ENCODE measurements around the gene KIF25.

Gene KIF25

DNA sequence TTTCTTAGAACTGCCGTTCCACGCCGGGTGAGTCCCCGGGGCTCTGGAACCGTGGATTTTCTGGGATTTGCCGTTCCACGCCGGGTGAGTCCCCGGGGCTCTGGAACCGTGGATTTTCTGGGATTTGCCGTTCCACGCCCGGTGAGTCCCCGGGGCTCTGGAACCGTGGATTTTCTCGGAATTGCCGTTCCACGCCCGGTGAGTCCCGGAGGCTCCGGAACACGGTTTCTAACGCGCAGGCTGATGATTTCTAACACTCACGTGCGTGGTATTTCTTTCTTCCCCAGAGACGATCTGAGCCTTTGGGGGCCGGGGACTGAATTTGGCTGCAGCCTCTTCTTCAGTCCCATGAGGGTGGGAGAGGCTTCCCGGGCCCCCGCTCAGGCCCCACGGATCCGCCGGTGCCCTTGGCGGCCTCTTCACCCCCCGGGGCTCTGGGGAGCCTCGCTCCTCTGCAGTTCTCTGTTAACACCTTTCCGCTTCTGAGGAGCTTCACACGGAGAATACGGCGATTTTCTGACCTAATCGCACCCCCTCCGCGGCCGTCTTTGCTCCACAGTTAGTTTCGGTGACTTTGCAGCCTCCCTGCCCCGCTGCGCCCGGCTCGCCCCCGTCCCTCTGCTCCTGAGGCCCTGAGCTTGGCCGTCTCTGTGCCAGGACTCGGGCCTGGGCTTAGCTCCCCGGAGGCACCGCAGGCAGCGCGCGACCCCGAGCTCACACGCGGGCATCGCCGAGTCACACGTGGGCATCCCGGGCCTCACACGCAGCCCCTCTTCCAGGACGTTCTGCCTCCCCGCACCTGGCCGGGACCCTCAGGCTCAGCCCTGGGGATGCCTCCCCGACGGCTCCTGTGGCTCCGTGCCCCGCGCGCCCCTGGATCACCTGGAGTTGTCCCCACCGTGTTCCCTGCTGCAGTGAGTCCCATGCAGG is 7.2 kb upstream of the KIF25 start:
- DNase-seq (ENCODE audit: extremely low spot score): no peak
- POLR2A ChIA-PET: no interaction called here
- CTCF ChIA-PET: no interaction called here
- TF ChIP-seq, protein P1, sequence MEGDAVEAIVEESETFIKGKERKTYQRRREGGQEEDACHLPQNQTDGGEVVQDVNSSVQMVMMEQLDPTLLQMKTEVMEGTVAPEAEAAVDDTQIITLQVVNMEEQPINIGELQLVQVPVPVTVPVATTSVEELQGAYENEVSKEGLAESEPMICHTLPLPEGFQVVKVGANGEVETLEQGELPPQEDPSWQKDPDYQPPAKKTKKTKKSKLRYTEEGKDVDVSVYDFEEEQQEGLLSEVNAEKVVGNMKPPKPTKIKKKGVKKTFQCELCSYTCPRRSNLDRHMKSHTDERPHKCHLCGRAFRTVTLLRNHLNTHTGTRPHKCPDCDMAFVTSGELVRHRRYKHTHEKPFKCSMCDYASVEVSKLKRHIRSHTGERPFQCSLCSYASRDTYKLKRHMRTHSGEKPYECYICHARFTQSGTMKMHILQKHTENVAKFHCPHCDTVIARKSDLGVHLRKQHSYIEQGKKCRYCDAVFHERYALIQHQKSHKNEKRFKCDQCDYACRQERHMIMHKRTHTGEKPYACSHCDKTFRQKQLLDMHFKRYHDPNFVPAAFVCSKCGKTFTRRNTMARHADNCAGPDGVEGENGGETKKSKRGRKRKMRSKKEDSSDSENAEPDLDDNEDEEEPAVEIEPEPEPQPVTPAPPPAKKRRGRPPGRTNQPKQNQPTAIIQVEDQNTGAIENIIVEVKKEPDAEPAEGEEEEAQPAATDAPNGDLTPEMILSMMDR (IDR thresholded peaks at IDR 0.05; ENCODE audit: control extremely low read depth, extremely low read depth, low read depth, missing control alignments): no peak

DNA sequence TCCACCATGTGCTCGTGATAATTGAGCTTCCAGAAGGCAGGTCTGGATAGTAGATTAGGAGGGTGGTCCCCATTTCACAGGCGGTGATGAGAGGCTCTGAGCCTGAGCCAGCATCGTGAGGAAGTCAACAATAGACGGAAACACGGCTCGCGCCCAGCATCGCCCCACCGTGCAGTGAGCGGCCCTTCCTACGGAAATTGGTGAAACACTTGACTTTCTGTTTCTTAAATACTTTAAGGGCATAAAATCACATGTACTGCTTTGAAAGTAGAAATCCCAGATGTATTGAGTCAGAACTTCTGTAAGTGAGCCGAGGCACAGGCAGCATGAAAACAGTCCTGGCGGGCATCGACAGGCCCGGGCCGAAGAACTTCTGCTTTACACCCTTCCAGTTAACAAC is 4.3 kb upstream of the KIF25 start:
- TF ChIP-seq, protein P1 (IDR thresholded peaks at IDR 0.05; ENCODE audit: control extremely low read depth, extremely low read depth, low read depth, missing control alignments): no peak
- POLR2A ChIA-PET: no interaction called here
- DNase-seq (ENCODE audit: extremely low spot score): no peak
- CTCF ChIA-PET: no interaction called here

DNA sequence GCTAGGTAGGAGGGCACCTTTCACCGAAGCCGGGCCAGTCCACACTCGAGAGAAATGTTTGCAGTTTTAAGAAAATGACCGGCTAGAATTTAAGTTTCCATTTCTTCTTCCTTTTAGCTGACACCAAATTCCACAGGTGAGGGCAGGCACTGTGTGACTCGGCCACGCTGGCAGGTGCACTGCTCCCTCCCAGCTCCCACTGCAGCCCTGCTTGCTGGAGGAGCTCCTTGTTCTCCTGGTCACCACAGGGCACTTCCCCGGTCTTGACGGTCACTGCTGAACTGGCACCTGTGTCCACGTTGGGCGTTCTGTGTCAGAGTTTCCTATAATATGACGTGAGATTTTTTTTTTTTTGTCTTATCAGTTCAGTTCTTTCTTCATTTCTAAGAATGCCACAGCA is 3.6 kb upstream of the KIF25 start:
- TF ChIP-seq, protein P1 (IDR thresholded peaks at IDR 0.05; ENCODE audit: control extremely low read depth, extremely low read depth, low read depth, missing control alignments): no peak
- ChIA-PET POLR2A (no interaction called here), CTCF (no interaction called here)
- DNase-seq (ENCODE audit: extremely low spot score): no peak

DNA sequence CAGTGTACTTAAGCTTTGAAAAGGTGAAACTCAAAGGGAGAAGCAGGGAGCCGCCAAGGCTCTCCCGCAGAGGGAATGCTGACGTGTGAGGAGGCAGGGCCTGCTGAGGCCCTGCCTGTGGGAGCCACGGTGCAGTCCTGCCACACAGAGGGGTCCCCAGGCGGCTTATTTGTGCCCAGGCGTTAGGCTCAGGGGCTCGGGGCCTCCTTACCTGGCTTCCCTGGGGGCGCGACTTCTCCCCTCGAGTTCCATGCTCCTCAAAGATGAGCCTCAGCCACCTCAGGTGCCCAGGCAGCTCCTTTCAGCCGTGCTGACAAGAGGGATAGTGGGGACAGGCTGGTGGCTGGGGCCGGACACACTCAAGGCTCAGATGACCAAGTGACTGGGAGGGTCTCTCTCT is 2.2 kb upstream of the KIF25 start:
- ChIA-PET POLR2A (no interaction called here), CTCF (no interaction called here)
- TF ChIP-seq, protein P1 (IDR thresholded peaks at IDR 0.05; ENCODE audit: control extremely low read depth, extremely low read depth, low read depth, missing control alignments): no peak
- DNase-seq (ENCODE audit: extremely low spot score): no peak

DNA sequence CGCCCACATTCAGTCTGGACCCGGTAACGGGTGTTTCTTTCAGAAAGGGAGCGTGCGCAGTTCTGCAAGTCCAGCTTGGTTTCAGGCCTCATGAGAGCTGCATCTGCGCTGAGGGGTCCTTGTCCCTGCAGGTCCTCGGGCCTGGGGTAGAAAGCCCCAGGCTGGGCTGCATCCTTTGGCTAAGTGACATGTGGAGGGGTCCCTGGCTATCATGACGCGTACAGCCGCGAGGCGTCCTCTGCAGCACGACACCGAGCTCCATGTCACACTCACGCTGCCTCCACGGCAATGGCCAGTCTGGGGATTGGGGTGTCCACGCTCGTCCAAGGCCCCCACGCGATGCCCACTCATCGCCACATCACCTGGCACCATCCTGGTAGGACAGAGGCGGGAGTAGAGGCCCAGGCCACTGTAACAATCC is 1.7 kb upstream of the KIF25 start:
- TF ChIP-seq, protein P1 (IDR thresholded peaks at IDR 0.05; ENCODE audit: control extremely low read depth, extremely low read depth, low read depth, missing control alignments): no peak
- no peak for DNase-seq (ENCODE audit: extremely low spot score)
- ChIA-PET CTCF (no interaction called here), POLR2A (no interaction called here)

- TF ChIP-seq, protein P1 (IDR thresholded peaks at IDR 0.05; ENCODE audit: control extremely low read depth, extremely low read depth, low read depth, missing control alignments): no peak
- CTCF ChIA-PET: no interaction called here
- no peak for DNase-seq (ENCODE audit: extremely low spot score)
- POLR2A ChIA-PET: no interaction called here
Measured at GRCh38 chr6:167996424-167997199, 859 bp upstream of the KIF25 start.

Measured in GM10248 (cell line).